GM04504 (cell line): ENCODE results near the gene SLC66A1.

ENCODE experiments used
- DNase-seq: peaks from one replicate; pipeline ENCODE4 v3.0.0-alpha.2; 2012; ENCODE audit warnings: low read depth

The SLC66A1 gene

DNA sequence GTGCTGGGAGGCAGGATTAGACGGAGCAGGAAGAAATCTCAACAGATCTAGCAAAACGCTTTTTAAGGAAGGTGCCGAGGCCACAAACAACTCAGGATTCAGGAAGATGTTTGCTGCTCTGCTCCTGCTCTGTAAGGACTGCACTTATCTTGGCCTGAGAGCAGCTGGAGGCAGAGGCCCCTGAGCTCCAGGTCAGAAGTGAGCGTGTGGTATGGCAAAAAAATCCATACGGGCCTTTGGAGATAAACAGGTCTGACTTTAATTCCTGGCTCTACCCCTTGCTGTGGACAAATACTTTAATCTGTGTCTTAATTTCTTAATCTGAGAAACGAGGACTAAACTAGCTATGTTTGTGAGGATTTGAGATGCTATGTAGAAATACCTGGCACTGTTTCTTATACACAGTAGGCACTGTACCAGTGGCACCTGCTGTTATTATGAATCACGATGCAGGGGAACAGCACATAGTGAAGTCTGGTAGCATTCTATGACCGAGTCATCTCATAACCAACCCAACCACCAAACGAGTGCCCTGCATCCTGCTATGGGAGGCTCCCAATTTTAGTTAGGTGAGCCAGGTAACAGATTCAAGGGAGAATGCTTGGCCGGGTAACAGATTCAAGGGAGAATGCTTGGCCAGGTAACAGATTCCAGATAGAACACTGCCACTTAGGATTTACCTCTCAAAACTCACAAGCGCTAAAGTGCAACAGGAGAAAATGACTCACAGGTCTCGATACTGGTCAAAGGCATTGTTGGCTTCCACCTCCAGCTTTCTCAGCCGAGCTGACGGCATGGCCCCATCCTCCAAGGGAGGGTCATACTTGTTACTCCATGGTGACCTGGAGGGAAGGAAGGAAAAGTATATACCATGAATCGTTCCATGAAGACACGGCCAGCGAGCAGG is 65.9 kb downstream of the SLC66A1 start:
- no peak for DNase-seq
